GM21825 (cell line): Measurements from ENCODE around the gene CBX4.

ENCODE experiments used
- ATAC-seq: cut with Tn5 transposase; IDR thresholded peaks from one replicate; pipeline ENCODE4 v1.9.1; 2021; ENCODE audit warnings: mild to moderate bottlenecking, moderate library complexity; ENCODE audit not compliant: unreplicated experiment

The CBX4 gene

GRCh38 chr17:79831265-79832217 is 7.7 kb downstream of the CBX4 start:
- ATAC-seq: no peak

- ATAC-seq: no peak
These were observed 8.4 kb downstream of the CBX4 start for GRCh38 chr17:79830763-79831264.

- no peak for ATAC-seq
These were observed 8.9 kb downstream of the CBX4 start for GRCh38 chr17:79830303-79830702.

GRCh38 chr17:79829457-79829856 is 9.8 kb downstream of the CBX4 start:
- no peak for ATAC-seq

GRCh38 chr17:79829004-79829403 is 10.2 kb downstream of the CBX4 start:
- no peak for ATAC-seq

- no peak for ATAC-seq
These were observed 12.2 kb downstream of the CBX4 start for GRCh38 chr17:79826841-79827578.

- ATAC-seq: no peak
These were observed 13.0 kb downstream of the CBX4 start for GRCh38 chr17:79826204-79826680.

GRCh38 chr17:79825580-79825921 is 13.7 kb downstream of the CBX4 start:
- ATAC-seq: no peak

GRCh38 chr17:79824893-79825579 is 14.2 kb downstream of the CBX4 start:
- no peak for ATAC-seq

GRCh38 chr17:79824234-79824633 is 15.0 kb downstream of the CBX4 start:
- no peak for ATAC-seq

GRCh38 chr17:79822583-79823124 is 16.6 kb downstream of the CBX4 start:
- ATAC-seq: no peak

- ATAC-seq: no peak
These were observed 17.7 kb downstream of the CBX4 start for GRCh38 chr17:79821331-79822095.

- ATAC-seq: no peak
These were observed 18.3 kb downstream of the CBX4 start for GRCh38 chr17:79820959-79821330.

GRCh38 chr17:79819534-79820276 is 19.5 kb downstream of the CBX4 start:
- no peak for ATAC-seq

GRCh38 chr17:79819085-79819484 is 20.2 kb downstream of the CBX4 start:
- no peak for ATAC-seq

- ATAC-seq: no peak
These were observed 21.0 kb downstream of the CBX4 start for GRCh38 chr17:79818026-79818758.

GRCh38 chr17:79815836-79816461 is 23.3 kb downstream of the CBX4 start:
- no peak for ATAC-seq
